H1 (cell line): ENCODE results near the gene GHRHR.

Experiments used
- BRCA1 ChIP-seq: IDR thresholded peaks from 2 replicates; pipeline ENCODE4 v1.6.1; 2012; ENCODE audit warnings: low read depth, low read length, improper control_type of control experiment
- CTCF ChIP-seq, 3 experiments: IDR thresholded peaks; 1 replicate in 2 of 3; 2 replicates in 1 of 3; pipeline versions ENCODE4 v1.5.1 to v1.6.1; 2011; ENCODE audit warnings: low read length in 3 of 3, mild to moderate bottlenecking in 3 of 3, inconsistent platforms in 2 of 3, low read depth in 1 of 3, moderate library complexity in 1 of 3; ENCODE audit not compliant: insufficient read depth in 1 of 3; ENCODE audit errors: control extremely low read depth in 1 of 3
- EZH2 ChIP-seq: fragments of 200-600 bp; sonication (generic); IDR thresholded peaks from 2 replicates; pipeline ENCODE4 v1.7.1; 2012; ENCODE audit warnings: low read depth, mild to moderate bottlenecking, moderate library complexity, low read length, inconsistent platforms; ENCODE audit not compliant: severe bottlenecking
- KDM1A ChIP-seq: fragments of 200-600, 300-600 bp; sonication (generic); IDR thresholded peaks from 2 replicates; pipeline ENCODE4 v1.7.1; 2016; ENCODE audit warnings: mild to moderate bottlenecking, low read length, borderline replicate concordance
- KDM4A ChIP-seq: IDR thresholded peaks from one replicate; pipeline ENCODE4 v1.7.1; 2012; ENCODE audit warnings: low read depth, mild to moderate bottlenecking, moderate library complexity, low read length, inconsistent platforms; ENCODE audit not compliant: severe bottlenecking
- POLR2AphosphoS5 ChIP-seq: IDR thresholded peaks from 2 replicates; pipeline ENCODE4 v1.6.1; 2011; ENCODE audit warnings: low read depth, low read length
- SIN3A ChIP-seq, 2 experiments: IDR thresholded peaks in 1 of 2; conservative IDR thresholded peaks in 1 of 2; 2 replicates each; pipeline ENCODE4 v1.6.1; 2011 to 2012; ENCODE audit warnings: low read length in 2 of 2, improper control_type of control experiment in 1 of 2, low read depth in 1 of 2, mild to moderate bottlenecking in 1 of 2
- YY1 ChIP-seq: IDR thresholded peaks from 2 replicates; pipeline ENCODE4 v1.6.1; 2011; ENCODE audit warnings: low read depth, mild to moderate bottlenecking, low read length

- TF ChIP-seq BRCA1: no peak
- no peak for TF ChIP-seq CTCF (IDR thresholded peaks at IDR 0.05; ENCODE audit: control extremely low read depth in 1 of 3, insufficient read depth in 1 of 3, low read depth in 1 of 3, low read length in 3 of 3)
- no peak for TF ChIP-seq KDM4A
- no peak for TF ChIP-seq KDM1A
- no peak for TF ChIP-seq POLR2AphosphoS5
- TF ChIP-seq SIN3A (conservative IDR thresholded peaks at IDR 0.05 in 1 of 2, IDR thresholded peaks at IDR 0.05 in 1 of 2; ENCODE audit: low read depth in 1 of 2, low read length in 2 of 2): no peak
- TF ChIP-seq YY1: no peak
- TF ChIP-seq EZH2: no peak
Measured at GRCh38 chr7:30989008-30989823, 25.5 kb downstream of the GHRHR start.
